Naive thymus-derived CD8-positive, alpha-beta T cell (primary cell): ENCODE data around the gene FRRS1L. TPM values are rescaled to one million over a fixed set of nuclear protein-coding genes. Genes with fewer than 3 reads are reported as not detected.

Source experiments
- ATAC-seq, 2 donors: fragments of 150-1000 bp; cut with Tn5 transposase in 1 of 2; sonication (Bioruptor Pico), chemical (Tn5 transposase) in 1 of 2; 1 replicate in 1 of 2; 2 replicates in 1 of 2; pipeline ENCODE4 v1.10.0; 2021; ENCODE audit warnings: mild to moderate bottlenecking in 2 of 2, moderate library complexity in 2 of 2
- POLR2A ChIA-PET: fragments of 350-600 bp; sonication (Branson Sonifier 250); formaldehyde crosslinking; loops from one replicate; lab custom pipeline; 2021; ENCODE audit warnings: antibody characterized with exemption; lab: Charles Lee
- DNase-seq, 10 donors: peaks; one replicate each; pipeline versions ENCODE4 v3.0.0 to v3.0.0-alpha.2; 2020 to 2022
- H3K27ac Mint-ChIP-seq, 10 donors: one replicate each; pipeline ENCODE4 v1.8.0; 2020 to 2022; ENCODE audit warnings: mild to moderate bottlenecking in 10 of 10, mixed read lengths in 10 of 10, moderate library complexity in 4 of 10, inconsistent platforms in 1 of 10
- H3K27me3 Mint-ChIP-seq, 5 donors: one replicate each; pipeline ENCODE4 v1.8.0; 2021 to 2022; ENCODE audit warnings: mixed read lengths in 5 of 5
- H3K36me3 Mint-ChIP-seq, 3 donors: one replicate each; pipeline ENCODE4 v1.8.0; 2020 to 2022; ENCODE audit warnings: mixed read lengths in 3 of 3, mild to moderate bottlenecking in 2 of 3, inconsistent platforms in 1 of 3
- H3K4me1 Mint-ChIP-seq, 4 donors: one replicate each; pipeline ENCODE4 v1.8.0; 2021 to 2022; ENCODE audit warnings: mixed read lengths in 4 of 4
- H3K4me3 Mint-ChIP-seq, 10 donors: one replicate each; pipeline ENCODE4 v1.8.0; 2020 to 2022; ENCODE audit warnings: mild to moderate bottlenecking in 10 of 10, mixed read lengths in 10 of 10, moderate library complexity in 6 of 10, inconsistent platforms in 1 of 10
- H3K9me3 Mint-ChIP-seq, 9 donors: one replicate each; pipeline ENCODE4 v1.8.0; 2020 to 2022; ENCODE audit warnings: mixed read lengths in 9 of 9, mild to moderate bottlenecking in 3 of 9, inconsistent platforms in 1 of 9, moderate library complexity in 1 of 9
- polyA plus RNA-seq, 3 donors: library from polyadenylated mRNA; unstranded; fragments of 300-500 nt; fragmentation: Illumina TruSeq; gene quantifications; one replicate each; pipeline ENCODE4 v1.2.3, GENCODE V29; 2021
- total RNA-seq, 8 experiments: library from RNA in 2 of 8; stranded (reverse) in 2 of 8; gene quantifications; one replicate each; pipeline ENCODE4 v1.2.3 and lab custom pipeline; 2021 to 2026

The FRRS1L gene, protein sequence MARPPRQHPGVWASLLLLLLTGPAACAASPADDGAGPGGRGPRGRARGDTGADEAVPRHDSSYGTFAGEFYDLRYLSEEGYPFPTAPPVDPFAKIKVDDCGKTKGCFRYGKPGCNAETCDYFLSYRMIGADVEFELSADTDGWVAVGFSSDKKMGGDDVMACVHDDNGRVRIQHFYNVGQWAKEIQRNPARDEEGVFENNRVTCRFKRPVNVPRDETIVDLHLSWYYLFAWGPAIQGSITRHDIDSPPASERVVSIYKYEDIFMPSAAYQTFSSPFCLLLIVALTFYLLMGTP
- total RNA-seq: not detected
- polyA plus RNA-seq: not detected
- 0 to 0.07 (median 0) reads per million in 6 experiments for total RNA-seq (lab: John Stamatoyannopoulos, UW)

DNA sequence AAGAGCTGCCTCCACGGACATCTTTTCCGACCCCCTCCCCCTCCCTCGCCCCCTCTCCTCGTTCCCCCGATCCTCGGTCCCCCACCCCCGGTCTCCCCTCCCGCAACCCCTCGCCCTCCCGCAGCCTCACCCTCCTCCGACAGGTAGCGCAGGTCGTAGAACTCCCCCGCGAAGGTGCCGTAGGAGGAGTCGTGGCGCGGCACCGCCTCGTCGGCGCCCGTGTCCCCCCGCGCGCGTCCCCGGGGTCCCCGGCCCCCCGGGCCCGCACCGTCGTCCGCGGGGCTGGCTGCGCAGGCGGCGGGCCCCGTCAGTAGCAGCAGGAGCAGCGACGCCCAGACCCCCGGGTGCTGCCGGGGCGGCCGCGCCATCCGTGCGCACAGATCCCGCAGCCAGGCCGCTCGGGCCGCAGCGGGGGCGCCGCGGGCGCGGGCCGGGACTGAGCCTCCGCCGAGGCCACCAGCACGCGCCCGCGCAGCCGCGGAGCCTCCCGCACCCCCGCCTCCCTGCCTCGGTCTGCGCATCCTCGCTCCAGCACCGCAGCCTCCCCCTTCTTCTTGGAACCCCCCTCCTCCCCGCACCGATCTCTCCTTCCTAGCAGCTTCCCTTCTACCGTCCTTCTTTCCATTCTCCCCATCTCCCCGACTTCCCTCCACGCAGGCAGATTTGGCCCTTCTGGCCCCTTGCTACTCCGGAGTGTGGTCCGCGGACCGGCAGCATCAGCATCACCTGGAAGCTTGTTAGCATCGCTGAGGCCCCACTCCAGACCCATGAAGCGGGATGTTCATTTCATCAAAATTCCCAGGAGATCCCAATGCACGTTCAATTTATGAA, at the start of gene FRRS1L:
Gene FRRS1L (minus strand): TSS at position 479 of the 831 bp plus-strand sequence. CDS start 111 bp downstream, at position 368.
- Mint-ChIP-seq H3K27ac (no peak within 1 kb of the TSS), H3K4me3 (peak within 1 kb of the TSS in 8 of 10 donors; percentile 43 to 92 (median 71)), H3K36me3 (peaks cover 2 to 16% (median 4%) of the 10 kb centered on the region in 3 donors), H3K9me3 (peaks cover 0 to 12% (median 7%) of the 10 kb centered on the region in 9 donors), H3K27me3 (peaks cover 41 to 86% (median 52%) of the 10 kb centered on the region in 5 donors), H3K4me1 (peaks cover 2 to 7% (median 5%) of the 10 kb centered on the region in 4 donors)
- DNase-seq (no peak), ATAC-seq (no peak)
- POLR2A ChIA-PET: interaction anchor here (0.6 kb wide), 1 partner anchor 138 kb away, joined by 5 read pairs; no protein-coding TSS in a partner anchor

DNA sequence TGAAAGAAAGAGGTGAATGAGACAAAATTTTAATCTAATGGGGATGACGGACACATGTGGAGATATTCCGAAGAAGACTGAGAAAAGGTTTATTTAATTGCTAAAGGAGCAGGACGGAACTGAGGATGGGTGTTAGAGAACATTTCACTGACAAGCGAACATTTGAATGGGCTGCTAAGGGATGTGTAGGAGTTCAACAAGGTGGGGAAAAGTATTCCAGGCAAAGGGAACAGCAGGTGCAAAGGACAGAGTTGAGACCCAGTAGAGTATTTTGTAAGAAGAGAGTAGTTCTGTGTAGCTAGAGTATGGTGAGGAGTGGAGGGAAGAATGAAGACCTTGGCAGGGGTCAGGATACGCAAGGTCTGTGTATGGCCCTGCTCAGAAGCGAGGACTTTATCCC, 47.4 kb upstream of the FRRS1L start:
- Mint-ChIP-seq H3K36me3 (no peaks in the 10 kb centered on the region), H3K4me3 (no peak overlapping the region), H3K4me1 (no peaks in the 10 kb centered on the region), H3K27ac (no peak overlapping the region), H3K27me3 (peaks cover 11 to 25% (median 17%) of the 10 kb centered on the region in 5 donors), H3K9me3 (no peaks in the 10 kb centered on the region)
- DNase-seq (no peak), ATAC-seq (no peak)
- POLR2A ChIA-PET: no interaction called here

GRCh38 chr9:109213285-109214121, 46.5 kb upstream of the FRRS1L start:
- POLR2A ChIA-PET: no interaction called here
- no peak for ATAC-seq
- H3K27ac Mint-ChIP-seq: no peak overlapping the region

DNA sequence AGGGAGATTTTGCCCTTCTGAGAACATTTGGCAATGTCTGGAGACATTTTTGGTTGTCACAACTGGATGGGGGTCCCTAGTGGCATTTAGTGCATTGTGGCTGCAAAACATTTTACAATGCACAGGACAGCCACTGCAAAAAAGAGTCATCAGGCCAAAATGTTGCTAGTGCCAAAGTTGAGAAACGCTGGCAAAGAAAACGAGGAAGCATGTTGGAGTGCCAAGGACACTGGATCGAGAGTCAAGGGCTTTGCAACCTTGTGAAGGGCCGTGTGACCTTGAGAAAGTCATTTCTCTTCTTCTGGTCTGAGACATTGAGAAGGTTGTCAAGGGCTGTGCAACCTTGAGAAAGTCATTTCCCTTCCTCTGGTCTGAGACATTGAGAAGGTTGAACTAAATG, 45.7 kb upstream of the FRRS1L start:
- no peaks in the 10 kb centered on the region for H3K4me1 Mint-ChIP-seq
- POLR2A ChIA-PET: no interaction called here
- no peak for ATAC-seq
- peaks cover 8 to 19% (median 14%) of the 10 kb centered on the region in 5 donors for H3K27me3 Mint-ChIP-seq
- no peak for DNase-seq
- H3K27ac Mint-ChIP-seq: no peak overlapping the region
- no peaks in the 10 kb centered on the region for H3K9me3 Mint-ChIP-seq
- no peaks in the 10 kb centered on the region for H3K36me3 Mint-ChIP-seq
- no peak overlapping the region for H3K4me3 Mint-ChIP-seq

More at GRCh38 chr9:109213285-109214121, 46.5 kb upstream of the FRRS1L start:
- no peaks in the 10 kb centered on the region for H3K9me3 Mint-ChIP-seq
- H3K4me3 Mint-ChIP-seq: no peak overlapping the region
- DNase-seq: no peak
- H3K36me3 Mint-ChIP-seq: no peaks in the 10 kb centered on the region
- H3K4me1 Mint-ChIP-seq: no peaks in the 10 kb centered on the region
- peaks cover 7 to 18% (median 14%) of the 10 kb centered on the region in 5 donors for H3K27me3 Mint-ChIP-seq

GRCh38 chr9:109206670-109207069, 39.6 kb upstream of the FRRS1L start:
- Mint-ChIP-seq H3K27me3 (peaks cover 6 to 17% (median 13%) of the 10 kb centered on the region in 5 donors), H3K9me3 (no peaks in the 10 kb centered on the region), H3K4me3 (no peak overlapping the region), H3K4me1 (no peaks in the 10 kb centered on the region), H3K36me3 (no peaks in the 10 kb centered on the region), H3K27ac (no peak overlapping the region)
- DNase-seq (no peak), ATAC-seq (no peak)
- POLR2A ChIA-PET: no interaction called here

DNA sequence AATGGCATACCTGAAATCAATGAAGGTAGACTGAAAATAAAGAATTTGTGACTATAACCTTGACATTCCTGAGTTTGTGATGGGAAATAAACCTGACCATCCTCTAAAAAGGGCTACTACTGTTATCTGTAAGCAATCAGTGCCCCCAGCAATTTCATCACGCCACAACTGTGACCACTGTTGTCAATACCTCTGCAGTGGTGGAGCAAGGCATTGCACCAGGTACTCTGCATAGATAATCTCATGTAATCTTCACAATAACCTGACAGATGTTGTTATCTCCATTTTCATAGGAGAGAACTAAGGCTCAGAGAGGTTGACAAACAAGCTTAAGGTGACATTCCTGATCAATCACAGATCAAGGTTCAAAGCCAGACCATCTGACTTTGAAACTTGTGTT, 38.5 kb upstream of the FRRS1L start:
- H3K9me3 Mint-ChIP-seq: no peaks in the 10 kb centered on the region
- POLR2A ChIA-PET: no interaction called here
- no peaks in the 10 kb centered on the region for H3K4me1 Mint-ChIP-seq
- H3K36me3 Mint-ChIP-seq: no peaks in the 10 kb centered on the region
- H3K4me3 Mint-ChIP-seq: no peak overlapping the region
- H3K27me3 Mint-ChIP-seq: peaks cover 6 to 17% (median 13%) of the 10 kb centered on the region in 5 donors
- ATAC-seq: no peak
- no peak for DNase-seq
- no peak overlapping the region for H3K27ac Mint-ChIP-seq

DNA sequence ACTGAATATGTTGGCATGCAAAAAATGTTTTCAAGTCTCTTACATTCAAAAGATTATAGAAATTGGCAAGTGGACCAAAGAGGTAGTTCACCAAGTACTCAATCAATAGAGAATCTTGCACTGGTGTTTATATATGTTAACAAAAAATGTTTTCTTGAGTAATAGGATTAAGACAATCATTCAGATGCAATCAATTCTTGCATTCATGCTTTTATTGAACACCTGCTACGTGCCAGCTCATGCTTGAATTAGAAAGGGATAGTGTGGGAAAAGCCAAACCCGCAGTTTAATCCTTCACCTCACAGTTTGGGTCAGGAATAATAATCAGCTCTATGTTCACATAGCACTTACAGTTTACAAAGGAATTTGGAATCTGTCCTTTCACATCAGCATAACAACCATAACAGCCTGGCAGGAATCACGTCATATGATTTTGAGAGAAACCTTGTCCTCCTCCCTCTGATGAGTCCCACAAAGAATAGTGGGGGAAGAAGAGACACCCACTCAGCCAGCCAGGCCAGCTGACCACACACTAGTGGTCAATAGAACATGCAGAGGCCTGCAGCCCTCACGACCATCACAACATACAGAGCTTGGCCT, 36.8 kb upstream of the FRRS1L start:
- ATAC-seq: no peak
- Mint-ChIP-seq H3K27me3 (peaks cover 4 to 21% (median 11%) of the 10 kb centered on the region in 5 donors), H3K27ac (no peak overlapping the region)

DNA sequence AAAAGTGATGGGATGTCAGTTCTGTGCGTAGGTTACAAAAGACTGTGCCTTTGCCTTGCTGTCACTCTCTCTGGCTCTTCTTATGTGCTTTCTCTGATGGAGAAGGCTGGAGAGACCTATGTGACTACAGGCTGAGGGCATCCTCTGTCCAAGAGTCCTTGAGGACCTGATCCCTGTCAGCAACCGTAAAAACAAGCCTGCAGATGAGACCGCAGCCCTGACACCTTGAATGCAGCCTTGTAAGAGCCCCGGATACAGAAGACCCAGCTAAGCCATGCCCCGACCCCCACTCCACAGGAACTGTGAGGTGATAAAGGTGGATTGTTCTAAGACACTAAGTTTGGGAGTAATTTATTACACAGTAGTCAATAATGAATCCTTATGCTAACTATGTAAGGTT, 32.6 kb upstream of the FRRS1L start:
- no peak for DNase-seq
- Mint-ChIP-seq H3K4me1 (peaks cover 0 to 2% (median 0%) of the 10 kb centered on the region in 4 donors), H3K9me3 (no peaks in the 10 kb centered on the region), H3K4me3 (no peak overlapping the region), H3K27me3 (peaks cover 0 to 8% (median 1%) of the 10 kb centered on the region in 5 donors), H3K36me3 (no peaks in the 10 kb centered on the region), H3K27ac (no peak overlapping the region)
- no peak for ATAC-seq
- POLR2A ChIA-PET: no interaction called here

More for the DNA sequence above, 36.8 kb upstream of the FRRS1L start:
- no peak overlapping the region for H3K4me3 Mint-ChIP-seq
- H3K36me3 Mint-ChIP-seq: no peaks in the 10 kb centered on the region
- POLR2A ChIA-PET: no interaction called here
- DNase-seq: no peak
- no peaks in the 10 kb centered on the region for H3K9me3 Mint-ChIP-seq
- no peaks in the 10 kb centered on the region for H3K4me1 Mint-ChIP-seq

DNA sequence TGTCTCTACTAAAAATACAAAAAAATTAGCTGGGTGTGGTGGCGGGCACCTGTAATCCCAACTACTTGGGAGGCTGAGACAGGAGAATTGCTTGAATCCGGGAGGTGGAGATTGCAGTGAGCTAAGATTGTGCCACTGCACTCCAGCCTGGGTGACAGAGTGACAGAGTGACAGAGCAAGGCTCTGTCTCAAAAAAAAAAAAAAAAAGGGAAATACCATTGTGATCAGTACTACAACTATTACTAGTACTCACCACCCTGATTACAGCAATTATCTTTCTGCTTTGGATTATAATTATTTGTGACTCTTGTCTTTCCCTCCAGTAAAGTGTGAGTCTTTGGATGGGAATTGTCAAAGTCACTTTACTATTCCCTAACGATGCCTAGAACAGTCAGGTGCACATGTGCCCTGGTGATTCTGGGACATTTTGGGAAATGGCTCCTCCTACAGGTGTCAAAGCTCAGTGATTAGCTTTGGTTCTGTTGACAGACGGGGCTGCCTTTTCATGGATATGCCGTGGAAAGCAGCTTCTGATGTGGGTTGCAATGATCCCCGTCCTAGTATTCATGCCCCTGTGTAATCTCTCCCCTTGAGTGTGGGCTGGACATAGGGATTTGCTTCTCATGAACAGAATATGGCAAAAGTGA, 31.8 kb upstream of the FRRS1L start:
- POLR2A ChIA-PET: interaction anchor here (1.2 kb wide), 1 partner anchor 111 kb away, joined by 7 read pairs; no protein-coding TSS in a partner anchor

GRCh38 chr9:109193974-109194556, 27.0 kb upstream of the FRRS1L start:
- Mint-ChIP-seq H3K4me3 (no peak overlapping the region), H3K36me3 (no peaks in the 10 kb centered on the region), H3K9me3 (no peaks in the 10 kb centered on the region), H3K4me1 (peaks cover 0 to 5% (median 0%) of the 10 kb centered on the region in 4 donors), H3K27me3 (peaks cover 0 to under 1% (median 0%) of the 10 kb centered on the region in 5 donors), H3K27ac (peak overlapping the region in 1 of 10 donors; percentile 56)
- ATAC-seq: no peak
- POLR2A ChIA-PET: no interaction called here
- DNase-seq: no peak

More for the DNA sequence above, 31.8 kb upstream of the FRRS1L start:
- no peak for ATAC-seq
- H3K27ac Mint-ChIP-seq: no peak overlapping the region
- peaks cover 0 to 2% (median 0%) of the 10 kb centered on the region in 4 donors for H3K4me1 Mint-ChIP-seq
- H3K9me3 Mint-ChIP-seq: no peaks in the 10 kb centered on the region
- no peak overlapping the region for H3K4me3 Mint-ChIP-seq
- no peaks in the 10 kb centered on the region for H3K36me3 Mint-ChIP-seq
- H3K27me3 Mint-ChIP-seq: peaks cover 0 to 8% (median 1%) of the 10 kb centered on the region in 5 donors
- DNase-seq: peak in 1 of 10 donors; percentile 6

- DNase-seq (no peak), ATAC-seq (no peak)
- H3K9me3 Mint-ChIP-seq: no peaks in the 10 kb centered on the region
- POLR2A ChIA-PET: no interaction called here
- H3K27ac Mint-ChIP-seq: no peak overlapping the region
- H3K36me3 Mint-ChIP-seq: no peaks in the 10 kb centered on the region
- H3K4me3 Mint-ChIP-seq: no peak overlapping the region
- peaks cover 0 to 5% (median 0%) of the 10 kb centered on the region in 4 donors for H3K4me1 Mint-ChIP-seq
- no peaks in the 10 kb centered on the region for H3K27me3 Mint-ChIP-seq
Observed at GRCh38 chr9:109192732-109193361, 25.8 kb upstream of the FRRS1L start.
